Skin epidermis (tissue), 12 donors: Measurements from ENCODE around the gene HSPB9.

Experiments used
- H3K27ac ChIP-seq, 21 experiments: fragments of 200-600 bp; sonication (generic) in 11 of 21; one replicate each; pipeline ENCODE4 v1.5.0; 2020; ENCODE audit warnings: mild to moderate bottlenecking in 3 of 21, inconsistent platforms in 2 of 21, moderate library complexity in 2 of 21
- H3K4me3 ChIP-seq, 7 experiments: fragments of 200-600 bp; sonication (generic) in 2 of 7; one replicate each; pipeline ENCODE4 v1.5.0; 2020; ENCODE audit warnings: inconsistent platforms in 2 of 7, mild to moderate bottlenecking in 2 of 7, moderate library complexity in 1 of 7

Gene HSPB9

DNA sequence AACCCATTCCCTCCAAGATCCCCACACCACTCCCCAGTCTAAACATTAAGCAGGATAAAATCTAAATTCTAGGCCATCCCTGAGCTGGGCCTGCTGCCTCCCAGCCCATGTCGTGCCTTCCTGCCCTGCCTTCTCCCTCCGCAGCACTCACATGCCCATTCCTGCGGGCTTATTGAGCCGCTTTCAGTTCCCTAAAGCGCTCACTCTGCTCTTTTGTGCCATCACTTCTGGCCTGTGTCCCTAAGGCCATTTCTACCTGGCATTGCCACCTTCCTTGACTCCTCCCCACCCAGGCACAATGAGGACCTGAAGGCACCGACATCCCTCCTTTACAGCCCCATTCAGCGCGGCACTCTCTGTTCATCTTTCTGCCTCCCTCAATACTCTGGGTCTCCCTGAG is 45.2 kb downstream of the HSPB9 start:
- H3K4me3 ChIP-seq: no peak overlapping the region

DNA sequence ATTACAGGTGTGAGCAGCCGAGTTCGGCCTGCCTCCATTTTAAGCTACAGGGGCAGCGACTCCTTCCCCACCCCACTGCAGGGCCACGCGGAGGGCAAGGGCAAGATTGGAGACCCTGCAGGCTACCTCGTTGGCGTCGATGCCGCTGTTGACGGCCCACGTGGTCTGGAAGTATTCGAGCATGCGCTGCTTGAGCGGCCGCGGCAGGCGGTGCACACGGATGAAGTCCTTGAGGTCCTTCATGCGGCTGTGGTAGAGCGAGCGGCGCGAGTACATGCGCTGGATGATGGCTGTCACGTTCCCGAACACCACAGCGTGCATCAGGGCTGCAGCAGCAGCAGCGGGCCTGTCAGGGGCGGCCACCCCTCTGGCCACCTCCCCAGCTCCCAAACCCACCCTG is 46.7 kb downstream of the HSPB9 start:
- H3K4me3 ChIP-seq: no peak overlapping the region
- H3K27ac ChIP-seq: no peak overlapping the region

More for the DNA sequence above, 45.2 kb downstream of the HSPB9 start:
- no peak overlapping the region for H3K27ac ChIP-seq

DNA sequence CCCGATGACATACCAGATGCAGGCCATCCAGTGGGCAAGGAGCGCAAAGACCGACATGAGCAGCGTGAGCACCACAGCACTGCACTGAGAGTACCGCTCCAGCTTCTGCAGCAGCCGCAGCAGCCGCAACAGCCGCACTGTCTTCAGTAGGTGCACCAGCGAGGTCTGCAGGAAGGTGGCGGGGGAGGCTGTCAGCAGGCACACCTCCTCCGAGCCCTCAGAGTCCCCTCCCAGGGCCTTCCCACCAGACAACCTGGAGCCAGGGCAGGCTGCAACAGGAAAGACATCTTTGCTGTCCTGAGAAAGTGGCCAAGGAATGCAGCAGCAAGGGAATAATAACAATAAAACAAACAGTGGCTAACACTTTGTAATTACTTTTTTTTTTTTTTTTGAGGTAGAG is 49.2 kb downstream of the HSPB9 start:
- Histone ChIP-seq H3K4me3 (no peak overlapping the region), H3K27ac (no peak overlapping the region)
